GM21381 (cell line): Measurements from ENCODE around the gene BICRA.
"Not testable (repeated sequence)": the region's sequence is repeated elsewhere in the genome, so short reads cannot be mapped to it uniquely, and the experiment has no call there.

Source experiments
- ATAC-seq: cut with Tn5 transposase; IDR thresholded peaks from one replicate; pipeline ENCODE4 v1.9.1; 2021; ENCODE audit warnings: mild to moderate bottlenecking, moderate library complexity; ENCODE audit not compliant: unreplicated experiment

The BICRA gene

DNA sequence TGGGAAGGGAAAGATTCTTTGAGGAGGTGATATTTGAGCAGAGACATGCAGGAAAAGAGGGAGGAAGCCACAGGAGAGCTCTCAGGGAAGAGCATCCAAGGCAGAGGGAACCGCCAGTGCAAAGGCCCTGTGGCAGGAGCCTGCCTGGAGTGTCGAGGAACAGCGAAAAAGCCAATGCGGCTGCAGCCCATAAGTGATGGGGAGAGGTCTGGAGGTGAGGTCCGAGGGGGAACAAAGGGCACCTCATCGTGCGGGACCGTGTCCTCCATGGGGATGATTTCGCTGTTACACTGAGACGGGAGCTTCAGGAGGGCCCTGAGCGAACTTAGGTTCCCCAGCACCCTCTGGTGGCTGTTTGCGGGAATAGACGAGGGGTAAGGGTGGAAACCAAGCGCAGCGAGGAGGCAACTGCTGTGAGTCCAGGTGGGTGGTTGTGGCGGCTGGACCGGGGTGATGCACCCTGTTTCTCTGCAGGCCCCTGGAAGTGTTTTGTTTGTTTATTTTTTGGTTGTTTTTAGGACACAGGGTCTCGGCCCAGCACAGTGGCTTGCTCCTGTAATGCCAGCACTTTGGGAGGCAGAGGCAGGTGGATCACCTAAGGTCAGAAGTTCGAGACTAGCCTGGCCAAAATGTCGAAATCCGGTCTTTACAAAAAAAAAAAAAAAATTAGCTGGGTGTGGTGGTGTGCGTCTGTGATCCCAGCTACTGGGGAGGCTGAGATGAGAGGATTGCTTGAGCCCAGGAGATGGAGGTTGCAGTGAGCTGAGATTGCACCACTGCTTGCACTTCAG, 98.4 kb downstream of the BICRA start:
- ATAC-seq, result no peak

DNA sequence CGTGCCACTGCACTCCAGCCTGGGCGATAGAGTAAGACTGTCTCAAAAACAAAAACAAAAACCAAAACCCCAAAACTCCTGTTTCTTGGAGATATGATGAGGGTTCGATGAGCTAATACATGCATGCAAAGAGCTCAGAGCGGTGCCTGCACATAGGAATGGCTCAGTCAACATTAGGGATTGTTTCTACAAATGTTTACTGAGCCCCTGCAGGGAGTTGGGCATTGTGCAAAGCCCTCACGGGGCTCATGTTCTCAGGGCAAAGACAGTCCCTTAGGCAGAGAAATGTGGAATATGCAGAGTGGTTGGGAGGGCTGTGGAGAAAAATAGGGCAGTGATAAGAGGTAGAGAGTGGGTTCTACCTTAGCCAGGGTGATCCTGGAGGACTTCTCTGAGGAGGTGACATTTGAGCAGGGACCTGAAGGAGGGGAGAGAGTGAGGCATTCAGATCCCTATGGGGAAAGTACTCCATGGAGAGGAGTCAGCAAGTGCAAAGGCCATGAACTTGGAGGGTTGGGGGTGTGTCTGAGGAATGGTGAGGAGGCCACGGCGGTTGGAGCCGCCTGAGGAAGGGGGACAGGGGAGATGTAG, 102.8 kb downstream of the BICRA start:
- ATAC-seq, result no peak

- no peak for ATAC-seq
These were observed 104.4 kb downstream of the BICRA start, which contains the start of gene EHD2 for GRCh38 chr19:47713046-47714021. TSS of gene EHD2 (plus strand) at chr19:47713422. CDS start at chr19:47716613, 3,191 bp downstream.

GRCh38 chr19:47714339-47714738, 105.4 kb downstream of the BICRA start:
- no peak for ATAC-seq

- not testable (repeated sequence) for ATAC-seq
These were observed 105.9 kb downstream of the BICRA start for GRCh38 chr19:47714855-47715254.

GRCh38 chr19:47716270-47716937, 107.5 kb downstream of the BICRA start:
- ATAC-seq, result no peak

GRCh38 chr19:47718415-47719046, 109.6 kb downstream of the BICRA start:
- ATAC-seq, result not testable (repeated sequence)

GRCh38 chr19:47719047-47719859, 110.3 kb downstream of the BICRA start:
- ATAC-seq, result no peak

DNA sequence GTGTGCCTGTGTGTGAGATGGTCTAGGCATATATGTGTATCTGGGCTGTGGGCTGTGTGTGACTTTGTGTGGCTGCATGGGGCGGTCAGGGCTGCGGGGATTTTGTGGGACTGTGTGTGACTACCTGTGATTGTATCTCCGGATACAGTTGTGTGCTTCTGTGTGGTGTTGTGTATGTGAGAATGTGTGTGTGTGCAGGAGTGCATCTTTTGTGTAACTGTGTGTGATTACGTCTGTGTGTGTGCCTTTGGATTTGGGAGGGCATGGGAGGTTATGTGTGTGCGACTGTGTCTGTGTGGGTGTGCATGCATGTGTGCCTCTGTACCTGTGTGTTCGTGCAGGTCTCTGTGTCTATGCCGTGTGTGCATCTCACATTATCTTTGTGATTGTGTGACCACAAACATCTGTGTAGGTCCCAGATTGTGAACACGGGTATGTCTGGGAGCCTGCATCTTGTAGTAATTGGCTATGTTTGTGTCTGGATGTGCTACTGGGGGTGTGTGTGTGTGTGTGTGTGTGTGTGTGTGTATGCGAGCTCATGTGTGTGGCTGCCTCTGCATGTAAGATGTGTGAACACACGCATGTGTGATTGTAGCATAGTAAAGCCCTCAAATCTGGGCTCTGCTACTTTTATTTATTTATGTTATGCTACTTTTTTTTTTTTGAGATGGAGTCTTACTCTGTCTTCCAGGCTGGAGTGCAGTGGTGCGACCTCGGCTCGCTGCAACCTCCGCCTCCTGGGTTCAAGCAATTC, 111.9 kb downstream of the BICRA start:
- ATAC-seq, result no peak

GRCh38 chr19:47723581-47723940, 114.6 kb downstream of the BICRA start:
- ATAC-seq, result no peak

DNA sequence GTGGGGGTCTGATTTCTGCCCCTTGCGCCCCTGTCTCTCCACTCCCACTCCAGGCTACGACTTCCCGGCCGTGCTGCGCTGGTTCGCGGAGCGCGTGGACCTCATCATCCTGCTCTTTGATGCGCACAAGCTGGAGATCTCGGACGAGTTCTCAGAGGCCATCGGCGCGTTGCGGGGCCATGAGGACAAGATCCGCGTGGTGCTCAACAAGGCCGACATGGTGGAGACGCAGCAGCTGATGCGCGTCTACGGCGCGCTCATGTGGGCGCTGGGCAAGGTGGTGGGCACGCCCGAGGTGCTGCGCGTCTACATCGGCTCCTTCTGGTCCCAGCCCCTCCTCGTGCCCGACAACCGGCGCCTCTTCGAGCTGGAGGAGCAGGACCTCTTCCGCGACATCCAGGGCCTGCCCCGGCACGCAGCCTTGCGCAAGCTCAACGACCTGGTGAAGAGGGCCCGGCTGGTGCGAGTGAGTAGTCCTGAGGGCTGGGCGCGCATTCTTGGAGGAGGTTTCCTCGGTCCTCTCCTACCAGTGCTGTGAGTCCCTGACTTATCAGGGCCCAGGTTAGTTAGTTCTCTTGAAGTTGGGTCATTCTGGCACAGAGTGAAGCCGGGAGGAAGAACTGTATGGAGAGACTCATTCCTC, 116.9 kb downstream of the BICRA start:
- ATAC-seq, result no peak

DNA sequence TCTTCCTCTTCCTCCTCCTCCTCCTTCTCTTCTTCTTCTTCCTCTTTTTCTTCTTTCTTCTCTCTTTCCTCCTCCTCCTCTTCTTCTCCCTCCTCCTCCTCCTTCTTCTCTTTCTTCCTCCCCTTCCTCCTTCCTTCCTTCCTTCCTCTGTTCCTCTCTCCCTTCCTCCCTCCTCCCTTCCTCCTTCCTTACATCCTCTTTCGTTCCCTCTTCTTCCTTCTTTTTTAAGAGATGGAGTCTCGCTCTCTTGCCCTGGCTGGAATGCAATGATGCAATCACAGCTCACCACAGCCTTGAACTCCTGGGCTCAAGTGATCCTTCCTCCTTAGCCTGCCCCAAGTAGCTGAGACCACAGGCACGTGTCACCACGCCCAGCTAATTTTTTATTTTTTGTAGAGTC, 117.5 kb downstream of the BICRA start:
- no peak for ATAC-seq

DNA sequence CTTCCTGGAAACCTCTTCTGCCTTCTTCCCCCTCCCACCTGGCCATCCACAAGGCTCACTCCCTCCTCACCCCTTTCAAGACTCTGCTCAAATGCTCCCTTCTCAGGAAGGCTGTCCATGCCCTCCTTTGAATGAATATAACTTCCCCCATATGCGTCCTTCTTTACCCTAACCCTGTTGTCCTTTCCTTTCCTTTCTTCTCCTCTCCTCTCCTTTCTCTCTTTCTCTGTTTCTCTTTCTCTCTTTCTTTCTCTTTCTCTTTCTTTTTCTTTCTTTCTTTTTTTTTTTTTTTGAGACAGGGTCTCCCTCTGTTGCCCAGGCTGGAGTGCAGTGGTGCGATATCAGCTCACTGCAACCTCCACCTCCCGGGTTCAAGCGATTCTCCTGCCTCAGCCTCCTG, 119.4 kb downstream of the BICRA start:
- not testable (repeated sequence) for ATAC-seq

DNA sequence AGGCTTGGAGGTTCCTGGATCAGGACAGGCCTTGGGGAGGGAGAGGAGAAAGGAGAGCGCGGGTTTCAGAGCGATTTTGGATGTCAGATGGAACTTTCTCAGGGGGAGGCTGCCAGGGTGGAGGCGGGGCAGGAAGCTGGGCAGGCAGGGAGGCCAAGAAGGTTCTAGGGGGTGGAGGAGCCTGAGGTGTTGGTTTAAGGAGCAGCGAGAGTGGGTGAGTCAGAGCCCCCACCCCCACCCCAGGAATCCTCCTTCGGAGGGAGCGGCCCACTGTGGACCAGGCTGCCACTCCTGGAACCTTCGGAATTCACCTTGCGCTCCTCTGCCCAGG, 120.5 kb downstream of the BICRA start:
- ATAC-seq, result no peak

- no peak for ATAC-seq
These were observed 121.0 kb downstream of the BICRA start for GRCh38 chr19:47729799-47730520.

- no peak for ATAC-seq
These were observed 121.6 kb downstream of the BICRA start for GRCh38 chr19:47730521-47730889.

- no peak for ATAC-seq
These were observed 122.0 kb downstream of the BICRA start for GRCh38 chr19:47730910-47731309.

DNA sequence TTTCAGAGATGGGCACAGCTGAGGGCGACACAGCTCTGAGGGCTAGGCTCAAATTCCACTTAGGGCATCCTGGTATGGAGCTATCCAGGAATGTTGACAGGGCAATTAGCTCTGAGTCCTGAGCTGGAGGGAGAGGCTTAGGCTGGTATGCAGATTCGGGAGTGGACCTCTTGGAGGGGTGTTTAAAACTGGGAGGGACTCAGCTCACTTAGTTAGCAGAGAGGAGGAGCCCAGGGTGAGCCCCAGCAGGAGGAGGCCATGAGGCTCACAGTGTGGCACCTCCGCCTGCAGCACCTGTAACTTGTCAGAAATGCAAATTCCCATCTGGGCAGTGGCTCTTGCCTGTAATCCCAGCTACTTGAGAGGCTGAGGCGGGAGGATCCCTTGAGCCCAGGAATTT, 126.2 kb downstream of the BICRA start:
- ATAC-seq, result no peak
